Measurements from ENCODE around the gene GJC2.

The GJC2 gene

DNA sequence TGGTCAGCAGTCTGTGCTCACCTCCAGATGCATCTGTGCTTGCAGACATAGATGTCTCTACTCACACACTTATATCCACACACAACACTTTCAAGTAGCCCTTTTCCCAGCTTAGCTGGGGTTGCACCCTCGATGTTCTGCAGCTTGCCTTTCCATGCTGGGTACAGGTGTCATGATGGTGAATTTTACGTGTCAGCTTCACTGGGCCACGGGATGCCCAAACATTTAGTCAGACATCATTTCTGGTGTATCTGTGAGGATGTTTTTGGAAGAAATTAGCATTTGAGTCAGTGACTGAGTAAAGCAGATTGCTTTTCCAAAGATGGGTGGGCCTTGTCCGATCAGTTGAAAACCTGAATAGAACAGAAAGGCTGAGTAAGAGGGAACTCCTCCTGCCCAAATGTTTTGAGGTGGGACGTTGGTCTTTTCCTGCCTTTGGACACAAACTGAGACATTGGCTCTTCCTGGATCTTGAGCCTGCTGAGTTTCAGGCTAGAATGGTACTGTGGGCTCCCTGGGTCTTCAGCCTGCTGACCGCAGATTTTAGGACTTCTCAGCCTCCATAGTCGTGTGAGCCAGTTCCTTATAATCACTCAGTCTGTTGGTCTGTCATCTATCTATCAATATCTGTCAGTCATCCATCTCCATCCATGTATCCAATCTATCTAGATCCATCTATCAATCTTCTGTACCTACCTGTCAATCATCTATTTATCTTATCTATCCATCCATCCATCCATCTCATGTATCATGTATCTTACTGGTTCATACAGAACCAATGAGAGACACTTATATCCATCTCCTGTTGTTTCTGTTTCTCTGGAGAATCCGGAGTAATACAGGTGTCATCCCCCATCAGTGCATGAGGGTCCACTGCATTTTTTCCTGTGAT is 45.4 kb downstream of the GJC2 start:
- no peak for DNase-seq

DNA sequence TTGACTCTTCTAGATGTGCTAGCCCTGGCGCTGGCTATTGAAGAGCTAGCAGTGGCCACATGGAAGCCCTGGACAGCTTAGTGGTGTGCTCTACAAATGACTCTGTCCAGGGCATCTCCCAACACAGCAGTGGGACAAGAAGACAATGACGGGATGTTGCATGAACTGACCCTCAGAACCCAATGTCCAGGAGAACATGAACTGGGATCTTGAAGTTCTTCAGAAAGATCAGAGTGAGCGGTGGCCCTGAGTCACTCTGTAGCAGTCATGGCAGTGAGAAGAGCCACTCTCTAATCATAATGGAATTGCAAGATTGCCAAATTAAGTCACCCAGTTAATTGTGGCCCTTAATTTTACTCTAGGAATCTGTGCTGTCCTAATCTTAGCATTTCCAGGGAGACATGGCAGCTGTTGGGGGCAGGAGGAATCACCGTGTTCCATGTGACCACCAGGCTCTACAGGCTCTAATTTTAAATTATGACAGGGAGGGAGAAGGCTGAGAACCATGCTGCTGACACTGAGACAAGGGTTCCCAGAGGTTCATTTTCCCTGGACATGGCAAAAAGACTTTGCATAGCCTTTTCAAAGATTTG is 47.9 kb downstream of the GJC2 start:
- DNase-seq: no peak

DNA sequence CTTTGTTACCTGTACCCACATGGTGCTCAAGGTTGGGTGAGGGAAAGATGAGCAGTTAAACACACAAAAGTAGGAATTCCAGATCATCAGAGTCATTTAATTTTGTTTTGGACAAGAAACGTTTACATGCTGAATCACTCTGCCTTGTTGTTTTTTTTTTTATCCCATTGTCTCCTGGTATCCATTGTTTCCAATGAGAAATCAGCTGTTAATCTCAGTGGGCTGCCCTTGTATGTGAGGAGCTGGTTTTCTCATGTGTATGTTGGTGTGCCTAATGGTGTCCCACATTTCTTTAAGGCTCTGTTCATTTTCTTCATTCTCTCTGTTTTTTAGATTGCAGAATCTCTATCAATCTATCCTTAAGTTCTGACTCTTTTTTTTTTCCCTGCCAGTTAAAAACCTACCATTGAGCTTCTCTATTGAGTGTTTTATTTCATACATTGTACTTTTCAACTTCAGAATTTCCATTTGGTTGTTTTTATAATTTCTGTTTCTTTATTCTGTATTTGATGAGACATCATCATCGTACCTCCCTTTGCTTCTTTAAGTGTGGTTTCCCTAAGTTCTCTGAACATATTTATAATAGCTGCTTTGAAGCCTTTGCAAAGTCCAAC is 49.4 kb downstream of the GJC2 start:
- DNase-seq: no peak

DNA sequence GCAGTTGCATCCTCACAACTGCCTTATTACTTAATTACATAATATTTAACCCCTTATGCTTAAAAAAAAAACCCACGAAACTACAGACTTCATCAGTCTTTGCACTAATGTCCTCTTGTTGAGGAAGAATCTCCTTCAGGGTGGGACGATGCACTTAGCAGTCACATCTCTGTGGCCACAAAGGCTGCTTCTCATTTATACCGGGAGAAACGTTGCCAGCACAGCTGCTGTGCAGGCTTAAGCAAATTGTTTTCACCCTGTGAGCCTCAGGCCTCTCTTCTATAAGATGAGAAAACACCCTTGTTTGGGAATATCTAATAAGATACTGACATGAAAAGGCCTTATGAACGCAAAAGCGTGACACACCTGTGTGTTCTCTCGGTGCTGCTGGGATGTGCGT is 55.2 kb downstream of the GJC2 start:
- DNase-seq: no peak

DNA sequence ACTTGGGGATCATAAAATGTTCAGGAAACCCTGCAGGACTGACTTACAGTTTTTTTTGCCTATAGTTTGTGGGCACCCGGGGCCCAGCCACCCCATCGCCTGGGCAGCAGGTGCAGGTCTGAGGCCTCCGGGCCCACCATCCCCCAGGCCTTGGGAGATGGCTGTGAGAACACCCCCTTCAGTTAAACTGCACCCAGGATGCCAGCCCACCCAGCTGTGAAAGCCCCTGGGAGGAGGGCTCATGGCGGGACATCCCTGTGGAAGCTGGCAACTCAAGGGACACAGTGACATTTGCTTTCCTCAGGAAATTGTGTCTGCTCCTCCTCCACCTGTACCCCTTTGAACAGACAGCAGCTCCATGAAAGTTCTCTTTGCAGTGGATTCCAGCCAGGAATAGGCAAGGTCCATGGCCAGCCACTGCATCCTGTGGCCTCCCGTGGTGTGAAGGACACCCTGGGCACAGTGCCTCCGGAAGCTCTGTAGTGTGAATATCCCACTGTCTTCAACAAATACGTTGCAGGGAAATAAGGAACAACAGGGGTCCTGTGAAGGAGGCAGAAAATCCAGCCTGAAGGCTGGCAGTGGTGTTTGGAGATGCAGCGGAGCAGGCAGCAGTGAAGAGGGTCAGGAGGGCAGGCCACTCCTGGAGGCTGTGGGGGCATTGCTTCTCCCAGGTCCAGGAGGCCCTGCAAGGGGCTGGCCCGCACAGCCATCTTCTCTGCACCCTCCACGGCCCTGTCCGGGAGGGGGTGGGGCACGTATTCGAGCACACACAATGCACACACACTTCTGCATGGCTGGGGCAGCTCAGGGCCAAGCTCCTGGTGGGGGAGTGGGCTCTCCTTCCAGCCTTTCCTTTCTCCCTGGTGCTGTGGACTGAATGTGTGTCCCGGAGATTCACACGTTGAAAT is 56.1 kb downstream of the GJC2 start:
- no peak for DNase-seq

DNA sequence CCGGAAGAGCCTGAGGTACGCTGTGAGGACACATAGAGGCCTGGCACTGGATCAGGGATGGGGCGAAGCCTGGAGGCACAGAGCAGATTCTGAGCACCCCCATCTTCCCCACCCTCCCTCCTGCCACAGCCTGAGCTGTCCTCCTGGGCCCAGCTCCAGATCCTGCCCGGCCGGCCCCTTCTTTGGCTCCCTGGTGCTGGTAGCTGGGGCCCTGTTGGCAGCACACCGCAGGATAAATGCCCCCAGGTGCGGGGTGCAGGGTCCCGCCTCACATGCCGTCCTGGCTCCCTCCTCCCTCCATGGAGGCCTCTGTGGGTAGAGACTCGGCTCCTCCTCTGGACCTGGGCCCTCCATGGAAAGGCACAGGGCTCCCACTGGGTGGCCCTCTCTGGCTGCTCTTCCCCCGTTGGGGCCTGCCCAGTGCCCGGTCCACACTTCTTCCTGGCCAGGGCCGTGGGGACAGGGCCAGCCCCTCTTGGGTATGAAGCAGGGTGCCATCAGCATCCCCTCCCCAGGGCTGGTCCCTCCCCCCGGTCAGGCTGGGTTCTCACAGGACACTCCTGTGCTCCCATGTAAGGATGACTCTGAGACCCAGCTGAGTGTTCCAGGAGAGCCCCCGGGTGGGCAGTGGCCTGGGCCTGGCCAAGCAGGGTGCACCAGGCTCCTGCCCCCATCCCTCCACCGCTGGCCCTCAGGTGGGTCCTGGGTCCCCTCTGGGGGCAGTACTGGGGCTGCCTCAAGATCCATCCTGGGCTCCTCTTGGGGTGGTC is 57.0 kb downstream of the GJC2 start:
- no peak for DNase-seq

DNA sequence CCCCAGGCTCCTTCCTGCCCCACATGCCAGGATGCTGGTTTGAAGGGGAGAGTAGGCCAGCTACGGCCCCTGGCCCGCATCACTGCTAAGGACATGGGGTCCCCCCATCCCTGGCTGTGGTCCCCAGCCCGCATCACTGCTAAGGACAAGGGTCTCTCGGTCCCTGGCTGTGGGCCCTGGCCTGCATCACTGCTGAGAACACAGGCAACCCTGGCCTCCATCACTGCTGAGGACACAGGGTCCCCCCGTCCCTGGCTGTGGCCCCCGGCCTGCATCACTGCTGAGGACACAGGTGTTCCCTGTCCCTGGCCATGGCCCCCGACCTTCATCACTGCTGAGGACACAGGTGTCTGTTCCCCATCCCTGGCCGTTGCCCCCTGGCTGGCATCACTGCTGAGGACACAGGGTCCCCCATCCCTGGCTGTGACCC is 57.7 kb downstream of the GJC2 start:
- no peak for DNase-seq

DNA sequence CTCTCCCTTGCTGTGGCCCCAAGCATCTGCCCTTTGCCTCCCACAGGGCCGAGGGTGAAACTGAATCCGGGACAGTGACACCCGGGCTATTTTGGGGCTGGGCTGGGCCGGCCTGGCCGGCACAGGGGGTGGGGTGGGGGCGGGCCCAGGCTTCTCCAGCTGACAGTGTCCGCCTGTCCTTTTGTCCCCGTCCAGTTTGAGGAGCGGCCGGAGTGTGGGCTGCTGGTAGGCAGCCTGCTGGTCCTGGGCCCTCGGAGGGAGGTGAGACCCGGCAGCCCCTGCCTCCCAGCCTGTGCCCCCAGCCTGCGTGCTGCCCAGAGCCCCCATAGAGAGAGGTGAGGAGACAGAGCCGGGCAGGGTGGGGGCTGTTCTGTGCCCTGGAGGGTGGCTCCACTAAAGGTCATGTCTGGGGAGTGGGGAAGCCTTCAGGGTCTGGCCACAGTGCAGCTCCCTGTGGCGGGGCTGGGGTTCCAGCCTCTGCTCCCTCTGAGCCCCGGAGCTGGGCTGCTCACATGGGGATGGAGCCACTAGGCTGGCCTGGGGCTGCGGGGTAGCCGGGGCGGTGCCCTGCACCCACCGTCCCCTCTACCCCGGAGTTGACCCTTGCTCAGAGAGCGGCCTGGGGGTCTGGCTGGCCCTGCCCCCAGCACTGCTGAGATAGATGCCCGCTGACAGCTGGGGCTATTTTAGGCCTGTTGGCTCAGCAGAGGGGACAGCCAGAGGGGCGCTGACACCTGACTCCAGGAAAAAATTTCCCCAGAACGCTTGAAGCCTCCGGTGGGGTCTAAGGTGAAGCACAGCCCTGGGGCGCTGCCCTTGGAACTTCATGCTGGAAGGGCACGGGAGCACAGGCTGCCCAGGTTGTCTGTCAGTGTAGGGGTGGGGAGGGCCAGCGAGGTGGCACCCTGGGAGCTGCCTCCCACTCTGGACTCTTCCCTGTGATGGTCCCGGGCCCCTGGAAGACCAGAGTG is 58.4 kb downstream of the GJC2 start, which contains the start of gene OBSCN:
TSS of gene OBSCN (plus strand) at position 194 of the 971 bp plus-strand sequence. CDS start 3,740 bp downstream, outside the sequence.
- no peak for DNase-seq

DNA sequence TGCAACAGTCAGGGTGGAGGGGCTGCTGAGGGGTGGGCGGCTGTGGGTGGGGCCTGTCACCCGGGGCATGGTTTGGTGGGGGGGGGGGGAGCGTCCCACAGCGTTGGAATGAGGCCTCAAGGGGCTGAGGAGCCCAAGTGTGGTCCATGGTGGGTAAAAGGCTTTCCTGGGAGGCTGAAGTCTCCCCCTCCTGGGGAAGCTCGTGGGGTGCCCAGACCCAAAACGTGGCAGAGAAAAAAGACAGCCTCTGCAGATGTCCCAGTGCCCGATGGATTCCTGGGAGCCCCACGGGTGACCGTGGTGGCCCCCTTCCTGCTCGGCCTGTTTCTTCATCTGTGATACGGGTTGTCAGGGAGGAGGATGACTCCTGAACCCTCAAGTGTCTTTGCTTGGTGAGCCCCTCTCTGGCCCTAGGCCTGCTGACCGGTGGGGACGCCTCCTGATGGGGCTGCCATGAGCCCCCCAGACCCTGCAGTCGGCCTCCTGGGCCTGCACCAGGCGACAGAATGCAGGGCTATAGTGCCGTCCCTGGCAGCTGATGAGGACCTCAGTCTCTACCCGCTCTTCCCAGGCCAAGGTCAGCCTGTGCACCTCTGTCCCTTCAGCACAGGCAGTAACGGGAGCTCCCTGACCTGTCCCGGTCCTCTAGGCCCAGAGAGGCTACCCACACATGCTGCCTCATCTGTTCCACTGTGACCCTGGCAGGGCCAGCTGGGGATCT is 59.3 kb downstream of the GJC2 start:
- no peak for DNase-seq
